ENCODE results near the gene TXNL4B. TPM values are rescaled to one million over a fixed set of nuclear protein-coding genes. Genes with fewer than 3 reads are reported as not detected.

The TXNL4B gene
- total RNA-seq, 1 experiment from 2014 or later: 9.9 TPM

GRCh38 chr16:72113616-72113945, 20.2 kb upstream of the TXNL4B start:
- no peaks in the 10 kb centered on the region for H3K79me1 ChIP-seq (ENCODE audit: insufficient read depth, low read depth, low read length, poor library complexity, severe bottlenecking)

More at GRCh38 chr16:72113616-72113945, 20.2 kb upstream of the TXNL4B start:
- Histone ChIP-seq H3K4me1 (ENCODE audit: insufficient read depth, low read length) (no peaks in the 10 kb centered on the region), H2AK5ac (ENCODE audit: insufficient read length, low read length) (no peak overlapping the region), H4K5ac (ENCODE audit: insufficient read length, low read depth, low read length) (no peak overlapping the region), H3K14ac (ENCODE audit: insufficient read depth, low read length) (no peak overlapping the region), H3K23me2 (ENCODE audit: insufficient read length, low read depth, low read length, poor library complexity, severe bottlenecking) (no peaks in the 10 kb centered on the region), H2AFZ (ENCODE audit: low read length) (no peak overlapping the region), H4K91ac (ENCODE audit: insufficient read length, low read depth, low read length) (no peak overlapping the region), H3K79me2 (ENCODE audit: insufficient read depth, low read length) (no peaks in the 10 kb centered on the region), H3K27me3 (ENCODE audit: insufficient read depth, low read length) (no peaks in the 10 kb centered on the region), H2BK120ac (ENCODE audit: low read depth, low read length, poor library complexity, severe bottlenecking) (no peak overlapping the region), H2BK15ac (ENCODE audit: low read depth, low read length) (no peak overlapping the region), H2BK20ac (ENCODE audit: low read depth, low read length, poor library complexity, severe bottlenecking) (no peak overlapping the region), H3K27ac (ENCODE audit: insufficient read length, low read depth, low read length) (no peak overlapping the region), H3K4me2 (ENCODE audit: insufficient read depth, insufficient read length, low read length) (no peak overlapping the region), H3T11ph (ENCODE audit: low read length) (no peak overlapping the region), H2BK12ac (ENCODE audit: insufficient read length, low read depth, low read length) (no peak overlapping the region), H3K9me3 (ENCODE audit: control insufficient read depth, low read depth, low read length) (no peaks in the 10 kb centered on the region), H4K8ac (replicated peaks; ENCODE audit: insufficient read length, low read depth, low read length) (no peak overlapping the region), H2BK5ac (ENCODE audit: insufficient read length, low read length) (no peak overlapping the region), H3K23ac (ENCODE audit: insufficient read length, low read depth, low read length) (no peak overlapping the region), H3K56ac (ENCODE audit: insufficient read length, low read depth, low read length) (no peak overlapping the region), H4K20me1 (ENCODE audit: control insufficient read depth, insufficient read depth, insufficient read length) (no peaks in the 10 kb centered on the region), H3K9ac (ENCODE audit: extremely low read depth, insufficient read length, low read length) (no peak overlapping the region), H3K18ac (ENCODE audit: insufficient read length, low read depth, low read length) (no peak overlapping the region), H3K4ac (ENCODE audit: low read depth, low read length) (no peak overlapping the region)
- DNase-seq: no peak
- no peaks in the 10 kb centered on the region for H3K27me3 Mint-ChIP-seq (ENCODE audit: low read depth)
- peaks cover 10 to 41% (median 39%) of the 10 kb centered on the region in 3 experiments for H3K36me3 Mint-ChIP-seq (ENCODE audit: insufficient read depth in 1 of 3, low read depth in 3 of 3)
- no peaks in the 10 kb centered on the region for H3K4me1 Mint-ChIP-seq
- H3K9me3 Mint-ChIP-seq: no peaks in the 10 kb centered on the region
- peak overlapping the region in 1 of 3 experiments; percentile 57; a peak in 1 of 7 replicates for H3K27ac Mint-ChIP-seq
- no peak for TF ChIP-seq CTCF (conservative IDR thresholded peaks at IDR 0.05)
- no peak overlapping the region for H3K4me3 Mint-ChIP-seq

Data from H9 (cell line).